ENCODE results near the gene TERB1.

DNA sequence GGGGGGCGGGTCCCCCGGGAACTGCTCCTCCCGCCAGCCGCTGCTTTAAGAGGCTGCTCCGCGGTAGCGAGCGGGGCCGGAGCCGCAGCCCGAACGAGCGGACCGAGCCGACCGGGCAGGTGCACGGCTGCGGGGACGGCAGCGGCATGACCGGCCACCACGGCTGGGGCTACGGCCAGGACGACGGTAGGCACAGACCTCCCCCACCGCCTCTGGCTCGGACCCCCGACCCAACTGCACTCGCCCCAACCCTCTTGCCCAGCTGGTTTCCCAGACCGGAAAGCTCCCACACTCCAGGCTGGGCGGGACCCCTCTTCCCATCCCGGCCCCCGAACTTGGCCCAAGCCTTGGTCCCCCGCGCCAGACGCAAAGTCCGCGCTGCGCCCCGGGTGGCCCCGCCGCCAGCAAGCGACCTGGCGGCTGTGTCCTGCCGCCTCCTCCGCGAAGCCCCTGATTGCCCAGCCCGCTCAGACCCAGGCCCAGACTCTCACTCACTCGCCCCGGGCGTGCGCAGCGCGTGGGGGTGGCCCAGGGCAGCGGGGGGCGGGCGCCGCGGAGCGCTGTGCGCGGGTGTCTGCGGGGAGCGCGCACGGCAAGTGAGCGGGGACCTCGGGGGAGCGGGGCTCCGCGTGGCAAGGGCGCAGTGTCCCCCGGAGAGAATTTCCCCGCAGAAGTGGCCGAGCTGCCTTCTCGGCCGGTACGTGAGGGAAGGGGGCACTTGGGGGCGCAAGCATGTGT lies 43.1 kb upstream of the TERB1 start, which contains the start of gene CA7:
- TF ChIP-seq POLR2A (IDR thresholded peaks at IDR 0.05) (no peak), POLR2AphosphoS5 (IDR thresholded peaks at IDR 0.05) (no peak)
- TF ChIP-seq, protein P1, sequence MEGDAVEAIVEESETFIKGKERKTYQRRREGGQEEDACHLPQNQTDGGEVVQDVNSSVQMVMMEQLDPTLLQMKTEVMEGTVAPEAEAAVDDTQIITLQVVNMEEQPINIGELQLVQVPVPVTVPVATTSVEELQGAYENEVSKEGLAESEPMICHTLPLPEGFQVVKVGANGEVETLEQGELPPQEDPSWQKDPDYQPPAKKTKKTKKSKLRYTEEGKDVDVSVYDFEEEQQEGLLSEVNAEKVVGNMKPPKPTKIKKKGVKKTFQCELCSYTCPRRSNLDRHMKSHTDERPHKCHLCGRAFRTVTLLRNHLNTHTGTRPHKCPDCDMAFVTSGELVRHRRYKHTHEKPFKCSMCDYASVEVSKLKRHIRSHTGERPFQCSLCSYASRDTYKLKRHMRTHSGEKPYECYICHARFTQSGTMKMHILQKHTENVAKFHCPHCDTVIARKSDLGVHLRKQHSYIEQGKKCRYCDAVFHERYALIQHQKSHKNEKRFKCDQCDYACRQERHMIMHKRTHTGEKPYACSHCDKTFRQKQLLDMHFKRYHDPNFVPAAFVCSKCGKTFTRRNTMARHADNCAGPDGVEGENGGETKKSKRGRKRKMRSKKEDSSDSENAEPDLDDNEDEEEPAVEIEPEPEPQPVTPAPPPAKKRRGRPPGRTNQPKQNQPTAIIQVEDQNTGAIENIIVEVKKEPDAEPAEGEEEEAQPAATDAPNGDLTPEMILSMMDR (IDR thresholded peaks at IDR 0.05): no peak
